Tibial nerve (tissue), 4 donors: ENCODE results near the gene GCLC. TPM values are rescaled to one million over a fixed set of nuclear protein-coding genes. Genes with fewer than 3 reads are reported as not detected.
A peak's percentile ranks its signal among the peaks of the same experiment; 100 is the strongest.
"Not testable (repeated sequence)": the region's sequence is repeated elsewhere in the genome, so short reads cannot be mapped to it uniquely, and the experiment has no call there.

Experiments
- DNase-seq, 2 donors: peaks; one replicate each; pipeline ENCODE4 v3.0.0-alpha.2; 2019; ENCODE audit warnings: low spot score in 2 of 2
- H3K27ac ChIP-seq, 4 donors: fragments of 200-600 bp; sonication (generic) in 3 of 4; one replicate each; pipeline ENCODE4 v1.5.1; 2017 to 2019; ENCODE audit warnings: mild to moderate bottlenecking in 1 of 4
- H3K27me3 ChIP-seq, 2 donors: fragments of 200-600 bp; sonication (generic) in 1 of 2; one replicate each; pipeline versions ENCODE4 v1.5.1 to v1.6.0; 2017 to 2019
- H3K36me3 ChIP-seq, 3 donors: fragments of 200-600 bp; sonication (generic); one replicate each; pipeline ENCODE4 v1.5.1; 2018 to 2019
- H3K4me1 ChIP-seq, 4 donors: fragments of 200-600 bp; sonication (generic) in 3 of 4; one replicate each; pipeline ENCODE4 v1.5.1; 2017 to 2019
- H3K4me3 ChIP-seq, 4 donors: fragments of 200-600 bp; sonication (generic) in 3 of 4; one replicate each; pipeline ENCODE4 v1.5.1; 2017 to 2019; ENCODE audit warnings: mild to moderate bottlenecking in 1 of 4, moderate library complexity in 1 of 4
- H3K9me3 ChIP-seq, 4 donors: fragments of 200-600 bp; sonication (generic) in 3 of 4; one replicate each; pipeline ENCODE4 v1.5.1; 2017 to 2019
- EP300 ChIP-seq, 2 donors: sonication (generic); formaldehyde crosslinking; IDR thresholded peaks; one replicate each; pipeline ENCODE4 v1.6.1; 2017; ENCODE audit warnings: antibody characterized with exemption in 2 of 2, mild to moderate bottlenecking in 1 of 2
- POLR2A ChIP-seq, 2 donors: fragments of 450-650 bp; IDR thresholded peaks; one replicate each; pipeline ENCODE4 v1.6.1; 2017; ENCODE audit warnings: antibody characterized with exemption in 2 of 2, mild to moderate bottlenecking in 2 of 2, moderate library complexity in 2 of 2
- WGBS, 2 donors: methylation state at CpG; one replicate each; pipeline ENCODE4 v1.1.5; 2018; 5-methylcytosine and 5-hydroxymethylcytosine counted together
- total RNA-seq, 4 donors: library from RNA; depleted of rRNA; stranded (reverse); fragments of >200 nt; gene quantifications; one replicate each; pipeline ENCODE4 v1.1.0, GENCODE V29; 2016
- TF ChIP-seq, protein P1 (sequence below), 5 experiments: fragments of 200-600 bp in 3 of 5; fragments of 450-650 bp in 2 of 5; sonication (generic) in 3 of 5; IDR thresholded peaks; one replicate each; pipeline ENCODE4 v1.5.1; 2016 to 2019; ENCODE audit warnings: antibody characterized with exemption in 5 of 5, mild to moderate bottlenecking in 3 of 5, moderate library complexity in 2 of 5

The GCLC gene
- total RNA-seq, 4 donors from 2014 or later: 21.8 to 43.2 (median 32.0) TPM

- Histone ChIP-seq H3K4me3 (no peak overlapping the region), H3K27ac (no peak overlapping the region), H3K36me3 (no peaks in the 10 kb centered on the region), H3K4me1 (no peaks in the 10 kb centered on the region), H3K9me3 (peaks cover 0 to 6% (median 0%) of the 10 kb centered on the region in 4 donors), H3K27me3 (no peaks in the 10 kb centered on the region)
- DNase-seq: no peak
- TF ChIP-seq, protein P1, sequence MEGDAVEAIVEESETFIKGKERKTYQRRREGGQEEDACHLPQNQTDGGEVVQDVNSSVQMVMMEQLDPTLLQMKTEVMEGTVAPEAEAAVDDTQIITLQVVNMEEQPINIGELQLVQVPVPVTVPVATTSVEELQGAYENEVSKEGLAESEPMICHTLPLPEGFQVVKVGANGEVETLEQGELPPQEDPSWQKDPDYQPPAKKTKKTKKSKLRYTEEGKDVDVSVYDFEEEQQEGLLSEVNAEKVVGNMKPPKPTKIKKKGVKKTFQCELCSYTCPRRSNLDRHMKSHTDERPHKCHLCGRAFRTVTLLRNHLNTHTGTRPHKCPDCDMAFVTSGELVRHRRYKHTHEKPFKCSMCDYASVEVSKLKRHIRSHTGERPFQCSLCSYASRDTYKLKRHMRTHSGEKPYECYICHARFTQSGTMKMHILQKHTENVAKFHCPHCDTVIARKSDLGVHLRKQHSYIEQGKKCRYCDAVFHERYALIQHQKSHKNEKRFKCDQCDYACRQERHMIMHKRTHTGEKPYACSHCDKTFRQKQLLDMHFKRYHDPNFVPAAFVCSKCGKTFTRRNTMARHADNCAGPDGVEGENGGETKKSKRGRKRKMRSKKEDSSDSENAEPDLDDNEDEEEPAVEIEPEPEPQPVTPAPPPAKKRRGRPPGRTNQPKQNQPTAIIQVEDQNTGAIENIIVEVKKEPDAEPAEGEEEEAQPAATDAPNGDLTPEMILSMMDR (IDR thresholded peaks at IDR 0.05): no peak
- TF ChIP-seq POLR2A (IDR thresholded peaks at IDR 0.05) (no peak), EP300 (IDR thresholded peaks at IDR 0.05) (no peak)
- WGBS, 2 donors: 88 to 91% methylated on average over 2 of the region's 2 CpGs
Observed at GRCh38 chr6:53556986-53557715, 12.2 kb upstream of the GCLC start.

- DNase-seq, H3K4me1 ChIP-seq, H3K4me3 ChIP-seq, H3K27me3 ChIP-seq, H3K9me3 ChIP-seq, H3K36me3 ChIP-seq, H3K27ac ChIP-seq: not testable (repeated sequence)
- WGBS, 2 donors: 73 to 80% methylated on average over 3 of the region's 3 CpGs
Observed at GRCh38 chr6:53553600-53553999, 8.7 kb upstream of the GCLC start.

DNA sequence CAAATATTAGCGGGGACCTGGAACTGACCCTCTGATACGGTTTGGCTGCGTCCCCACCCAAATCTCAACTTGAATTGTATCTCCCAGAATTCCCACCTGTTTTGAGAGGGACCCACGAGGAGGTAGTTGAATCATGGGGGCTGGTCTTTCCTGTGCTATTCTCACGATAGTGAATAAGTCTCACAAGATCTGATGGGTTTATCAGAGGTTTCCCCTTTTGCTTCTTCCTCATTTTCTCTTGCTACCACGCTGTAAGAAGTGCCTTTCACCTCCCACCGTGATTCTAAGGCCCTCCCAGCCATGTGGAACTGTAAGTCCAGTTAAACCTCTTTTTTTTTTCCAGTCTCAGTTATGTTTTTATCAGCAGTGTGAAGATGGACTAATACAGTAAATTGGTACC lies 6.8 kb upstream of the GCLC start:
- H3K4me3 ChIP-seq, H3K27ac ChIP-seq, H3K9me3 ChIP-seq, H3K27me3 ChIP-seq, DNase-seq, H3K36me3 ChIP-seq: not testable (repeated sequence)
- 78 to 80% methylated on average over 7 of the region's 7 CpGs for WGBS, 2 donors
- H3K4me1 ChIP-seq: peaks cover 0 to 14% (median 7%) of the 10 kb centered on the region in 4 donors

DNA sequence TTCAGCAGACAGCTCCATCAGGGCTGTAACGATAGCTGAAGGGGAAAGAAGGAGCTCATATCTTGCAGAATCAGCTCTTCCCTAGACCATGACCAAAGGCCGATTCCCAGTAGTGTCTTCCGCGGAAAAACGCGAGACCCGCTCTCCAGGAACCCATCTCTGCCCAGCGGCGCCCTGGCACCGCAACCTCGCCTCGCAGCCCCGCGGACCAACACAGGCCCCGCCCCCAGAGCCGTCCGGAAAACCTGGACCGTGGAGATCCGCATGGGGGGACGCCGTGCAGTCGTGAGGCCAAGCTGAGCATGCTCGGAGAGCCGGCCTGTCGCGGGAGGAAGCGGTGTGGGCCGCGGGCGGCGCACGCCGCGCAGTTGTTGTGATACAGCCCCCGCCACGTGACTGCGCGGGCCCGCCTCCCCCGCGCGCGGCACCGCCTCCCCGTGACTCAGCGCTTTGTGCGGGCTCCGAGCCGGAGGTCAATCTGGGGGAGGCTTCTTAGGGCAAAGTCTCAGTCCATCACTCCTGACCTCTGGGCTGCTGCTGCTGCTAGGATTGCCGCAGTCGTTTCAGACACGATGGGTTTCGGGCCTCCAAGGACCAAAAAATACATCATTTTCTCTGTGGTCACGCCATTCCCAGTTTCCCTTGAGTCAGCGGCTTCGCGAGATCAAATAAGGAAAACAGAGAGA lies 3.1 kb upstream of the GCLC start:
- 0 to 1% methylated on average over 42 to 55 of the region's 57 CpGs for WGBS, 2 donors
- Histone ChIP-seq H3K27ac (peak overlapping the region; percentile 69 to 90 (median 86)), H3K9me3 (no peaks in the 10 kb centered on the region), H3K4me1 (peaks cover 0 to 37% (median 13%) of the 10 kb centered on the region in 4 donors), H3K4me3 (peak overlapping the region; percentile 35 to 65 (median 54)), H3K36me3 (no peaks in the 10 kb centered on the region), H3K27me3 (no peaks in the 10 kb centered on the region)
- peak; percentile 95 for DNase-seq
- TF ChIP-seq EP300 (IDR thresholded peaks at IDR 0.05): peak; percentile 71 to 87
- peak; percentile 53 to 79 for TF ChIP-seq POLR2A (IDR thresholded peaks at IDR 0.05)
- TF ChIP-seq, protein P1 (IDR thresholded peaks at IDR 0.05): peak in 3 of 5 experiments; percentile 10 to 62 (median 59)

GRCh38 chr6:53547166-53547810 lies 2.4 kb upstream of the GCLC start:
- 14 to 21% methylated on average over 12 of the region's 12 CpGs for WGBS, 2 donors
- Histone ChIP-seq H3K9me3 (no peaks in the 10 kb centered on the region), H3K27ac (peak overlapping the region; percentile 69 to 90 (median 86)), H3K27me3 (no peaks in the 10 kb centered on the region), H3K36me3 (no peaks in the 10 kb centered on the region), H3K4me3 (peak overlapping the region; percentile 35 to 65 (median 54)), H3K4me1 (peaks cover 0 to 42% (median 17%) of the 10 kb centered on the region in 4 donors)
- DNase-seq: no peak
- TF ChIP-seq POLR2A (IDR thresholded peaks at IDR 0.05): no peak
- TF ChIP-seq, protein P1 (IDR thresholded peaks at IDR 0.05): no peak
- TF ChIP-seq EP300 (IDR thresholded peaks at IDR 0.05): no peak

DNA sequence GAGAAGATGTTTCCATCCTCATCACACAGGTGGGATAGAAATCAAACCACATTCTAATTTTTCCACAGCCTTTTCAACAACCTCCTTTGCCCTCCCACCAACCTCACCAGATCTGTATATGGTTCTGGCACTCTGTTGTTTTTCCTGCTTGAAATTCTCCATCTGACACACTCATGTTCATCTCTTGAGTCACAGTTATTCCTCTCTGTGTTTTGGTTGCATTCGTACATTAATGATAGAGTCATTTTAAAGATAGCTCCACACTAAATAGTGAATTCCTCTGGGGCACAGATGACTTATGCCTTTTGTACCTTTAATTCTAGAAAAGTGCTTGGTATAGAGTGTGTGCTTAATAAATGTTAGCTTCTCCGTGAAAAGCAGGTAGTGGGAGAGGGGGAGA lies 1.4 kb upstream of the GCLC start:
- DNase-seq: no peak
- TF ChIP-seq EP300 (IDR thresholded peaks at IDR 0.05): no peak
- TF ChIP-seq, protein P1 (IDR thresholded peaks at IDR 0.05): no peak
- no peak for TF ChIP-seq POLR2A (IDR thresholded peaks at IDR 0.05)
- Histone ChIP-seq H3K27me3 (no peaks in the 10 kb centered on the region), H3K36me3 (no peaks in the 10 kb centered on the region), H3K9me3 (no peaks in the 10 kb centered on the region), H3K4me1 (peaks cover 0 to 51% (median 20%) of the 10 kb centered on the region in 4 donors), H3K27ac (peak overlapping the region in 1 of 4 donors; percentile 21), H3K4me3 (no peak overlapping the region)
- WGBS, 2 donors: 80 to 83% methylated on average over 2 of the region's 2 CpGs
